Measurements from ENCODE around the gene PKD2L2. TPM values are rescaled to one million over a fixed set of nuclear protein-coding genes. Genes with fewer than 3 reads are reported as not detected.

Gene PKD2L2
- total and polyA plus RNA-seq, 9 of the 15 experiments (the other 6 are each of a cell fraction or from before 2014, with no cell fraction given): 0.08 to 0.25 (median 0.11) TPM; not detected in 5

DNA sequence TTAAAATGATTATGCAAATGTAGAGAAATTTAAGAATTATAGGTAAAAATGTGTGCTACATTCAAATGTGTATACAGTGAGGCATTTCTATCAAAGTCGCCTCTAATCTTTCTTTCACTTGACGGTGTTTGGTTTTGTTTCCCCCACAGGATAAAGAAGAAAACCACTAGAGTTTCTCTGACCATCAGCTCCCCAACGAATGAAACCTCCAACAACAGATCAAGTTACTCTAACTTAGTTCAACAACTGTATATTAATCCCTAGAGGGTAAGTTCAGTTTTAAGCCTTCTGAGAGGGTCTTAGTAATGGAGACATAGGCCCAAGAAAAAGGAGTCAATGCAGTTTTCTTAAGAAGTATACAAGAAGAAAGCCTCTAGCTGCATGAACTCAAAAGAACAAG lies 33.1 kb upstream of the PKD2L2 start:
- H3K36me3 ChIP-seq (ENCODE audit: control insufficient read depth, insufficient read depth, low read length): no peaks in the 10 kb centered on the region
- H3K27me3 ChIP-seq (ENCODE audit: control insufficient read depth in 2 of 2, insufficient read depth in 2 of 2, low read length in 2 of 2): peaks cover 0 to 3% of the 10 kb centered on the region in 2 experiments; a peak in 2 of 5 replicates
- H3K9me3 ChIP-seq (replicated peaks; ENCODE audit: control insufficient read depth, insufficient read depth, low read depth, low read length): no peaks in the 10 kb centered on the region
- H3K4me2 ChIP-seq (ENCODE audit: insufficient read depth, low read length): no peak overlapping the region
- WGBS (ENCODE audit: insufficient coverage, low coverage, missing lambda C conversion rate): 8% methylated on average over 3 of the region's 3 CpGs
- DNase-seq (ENCODE audit: extremely low read depth in 1 of 4, low spot score in 3 of 4) (no peak), ATAC-seq (no peak), FAIRE-seq (peak; percentile 32)
- H3K79me2 ChIP-seq (ENCODE audit: control insufficient read depth, insufficient read depth, low read length): no peaks in the 10 kb centered on the region
- CTCF ChIA-PET (ENCODE audit: low intra/inter-chr PET ratio): no interaction called here
- no TSS peak for BruUV-seq (replicated peaks)
- no peak overlapping the region for H3K4me3 ChIP-seq
- H3K27ac ChIP-seq (ENCODE audit: extremely low read depth, low read depth, low read length): no peak overlapping the region
- no peak for TF ChIP-seq PHB (CRISPR knock-in tag; IDR thresholded peaks at IDR 0.05)
- TF ChIP-seq TEAD1 (CRISPR knock-in tag; IDR thresholded peaks at IDR 0.05): no peak
- no peak for TF ChIP-seq KAT8 (IDR thresholded peaks at IDR 0.05; ENCODE audit: low read depth)
- no peak for TF ChIP-seq ZFX (CRISPR knock-in tag; IDR thresholded peaks at IDR 0.05)
- TF ChIP-seq RNF2 (IDR thresholded peaks at IDR 0.05): 0 out of 2 replicates have a peak, but pooled peaks have one; percentile 45
- TF ChIP-seq CBX8 (IDR thresholded peaks at IDR 0.05; ENCODE audit: borderline replicate concordance, extremely low read depth, low read depth, low read length, poor library complexity, severe bottlenecking): peak; percentile 93
- TF ChIP-seq, protein P1, sequence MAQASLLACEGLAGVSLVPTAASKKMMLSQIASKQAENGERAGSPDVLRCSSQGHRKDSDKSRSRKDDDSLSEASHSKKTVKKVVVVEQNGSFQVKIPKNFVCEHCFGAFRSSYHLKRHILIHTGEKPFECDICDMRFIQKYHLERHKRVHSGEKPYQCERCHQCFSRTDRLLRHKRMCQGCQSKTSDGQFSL (CRISPR knock-in tag; IDR thresholded peaks at IDR 0.05): no peak
- TF ChIP-seq, protein P1 (tag; IDR thresholded peaks at IDR 0.05): no peak
- no peak for TF ChIP-seq ZZZ3 (IDR thresholded peaks at IDR 0.05)
- TF ChIP-seq, protein P2, sequence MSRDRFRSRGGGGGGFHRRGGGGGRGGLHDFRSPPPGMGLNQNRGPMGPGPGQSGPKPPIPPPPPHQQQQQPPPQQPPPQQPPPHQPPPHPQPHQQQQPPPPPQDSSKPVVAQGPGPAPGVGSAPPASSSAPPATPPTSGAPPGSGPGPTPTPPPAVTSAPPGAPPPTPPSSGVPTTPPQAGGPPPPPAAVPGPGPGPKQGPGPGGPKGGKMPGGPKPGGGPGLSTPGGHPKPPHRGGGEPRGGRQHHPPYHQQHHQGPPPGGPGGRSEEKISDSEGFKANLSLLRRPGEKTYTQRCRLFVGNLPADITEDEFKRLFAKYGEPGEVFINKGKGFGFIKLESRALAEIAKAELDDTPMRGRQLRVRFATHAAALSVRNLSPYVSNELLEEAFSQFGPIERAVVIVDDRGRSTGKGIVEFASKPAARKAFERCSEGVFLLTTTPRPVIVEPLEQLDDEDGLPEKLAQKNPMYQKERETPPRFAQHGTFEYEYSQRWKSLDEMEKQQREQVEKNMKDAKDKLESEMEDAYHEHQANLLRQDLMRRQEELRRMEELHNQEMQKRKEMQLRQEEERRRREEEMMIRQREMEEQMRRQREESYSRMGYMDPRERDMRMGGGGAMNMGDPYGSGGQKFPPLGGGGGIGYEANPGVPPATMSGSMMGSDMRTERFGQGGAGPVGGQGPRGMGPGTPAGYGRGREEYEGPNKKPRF (IDR thresholded peaks at IDR 0.05; ENCODE audit: low read depth, low read length): no peak
- TF ChIP-seq CTBP1 (IDR thresholded peaks at IDR 0.05; ENCODE audit: borderline replicate concordance): no peak
- TF ChIP-seq BMI1 (IDR thresholded peaks at IDR 0.05; ENCODE audit: low read length): 0 out of 2 replicates have a peak, but pooled peaks have one; percentile 32
- POLR2A ChIA-PET: interaction anchor here (0.9 kb wide), 1 partner anchor 11 kb away, joined by 4 read pairs; no protein-coding TSS in a partner anchor
- in situ Hi-C loops (cut with MboI) (no loop called here), intact Hi-C loops (cut with micrococcal nuclease) (no loop called here)
- no peaks in the 10 kb centered on the region for H3K9me1 ChIP-seq (ENCODE audit: control insufficient read depth, insufficient read depth, low read length)
- H2AFZ ChIP-seq (ENCODE audit: low read depth, low read length): no peak overlapping the region
- H4K20me1 ChIP-seq (replicated peaks; ENCODE audit: control insufficient read depth, insufficient read depth, low read length): no peaks in the 10 kb centered on the region
- H3K9ac ChIP-seq (ENCODE audit: insufficient read depth in 1 of 2, low read depth in 2 of 2, low read length in 2 of 2): no peak overlapping the region
- no peaks in the 10 kb centered on the region for H3K4me1 ChIP-seq (replicated peaks in 1 of 2; ENCODE audit: control insufficient read depth in 2 of 2, insufficient read depth in 2 of 2, low read length in 2 of 2)
